ENCODE measurements around the gene RNF19B. TPM values are rescaled to one million over a fixed set of nuclear protein-coding genes. Genes with fewer than 3 reads are reported as not detected.

The RNF19B gene
- total and polyA plus RNA-seq, 2 experiments from 2014 or later: 15.8 to 17.8 TPM

DNA sequence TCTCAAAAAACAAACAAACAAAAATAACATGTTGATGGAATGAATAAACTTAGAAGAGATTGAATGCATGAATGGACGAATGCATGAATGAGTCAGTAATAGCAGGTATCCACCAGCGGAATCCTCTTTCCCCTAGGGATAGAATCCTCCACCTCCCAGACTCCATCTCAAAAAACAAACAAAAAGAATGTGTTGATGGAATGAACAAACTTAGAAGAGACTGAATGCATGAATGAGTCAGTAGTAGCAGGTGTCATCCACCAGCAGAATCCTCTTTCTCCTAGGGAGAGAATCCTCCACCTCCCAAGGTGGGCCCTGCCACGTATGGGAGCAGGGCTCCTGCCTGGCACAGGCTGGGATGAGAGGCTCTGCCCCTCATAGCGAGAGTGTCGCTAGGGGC, 26.8 kb upstream of the RNF19B start:
- H3K4me3 ChIP-seq: no peak overlapping the region
- TF ChIP-seq, protein P1, sequence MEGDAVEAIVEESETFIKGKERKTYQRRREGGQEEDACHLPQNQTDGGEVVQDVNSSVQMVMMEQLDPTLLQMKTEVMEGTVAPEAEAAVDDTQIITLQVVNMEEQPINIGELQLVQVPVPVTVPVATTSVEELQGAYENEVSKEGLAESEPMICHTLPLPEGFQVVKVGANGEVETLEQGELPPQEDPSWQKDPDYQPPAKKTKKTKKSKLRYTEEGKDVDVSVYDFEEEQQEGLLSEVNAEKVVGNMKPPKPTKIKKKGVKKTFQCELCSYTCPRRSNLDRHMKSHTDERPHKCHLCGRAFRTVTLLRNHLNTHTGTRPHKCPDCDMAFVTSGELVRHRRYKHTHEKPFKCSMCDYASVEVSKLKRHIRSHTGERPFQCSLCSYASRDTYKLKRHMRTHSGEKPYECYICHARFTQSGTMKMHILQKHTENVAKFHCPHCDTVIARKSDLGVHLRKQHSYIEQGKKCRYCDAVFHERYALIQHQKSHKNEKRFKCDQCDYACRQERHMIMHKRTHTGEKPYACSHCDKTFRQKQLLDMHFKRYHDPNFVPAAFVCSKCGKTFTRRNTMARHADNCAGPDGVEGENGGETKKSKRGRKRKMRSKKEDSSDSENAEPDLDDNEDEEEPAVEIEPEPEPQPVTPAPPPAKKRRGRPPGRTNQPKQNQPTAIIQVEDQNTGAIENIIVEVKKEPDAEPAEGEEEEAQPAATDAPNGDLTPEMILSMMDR (IDR thresholded peaks at IDR 0.05; ENCODE audit: low read depth, low read length): no peak
- H3K9me3 ChIP-seq (ENCODE audit: low read depth): no peaks in the 10 kb centered on the region
- H3K36me3 ChIP-seq: no peaks in the 10 kb centered on the region
- no peaks in the 10 kb centered on the region for H3K27me3 ChIP-seq
- peaks cover 24% of the 10 kb centered on the region for H3K4me1 ChIP-seq (ENCODE audit: low read depth)
- no peak overlapping the region for H3K27ac ChIP-seq
- no peak for DNase-seq (ENCODE audit: low read depth in 1 of 2, low spot score in 1 of 2)

DNA sequence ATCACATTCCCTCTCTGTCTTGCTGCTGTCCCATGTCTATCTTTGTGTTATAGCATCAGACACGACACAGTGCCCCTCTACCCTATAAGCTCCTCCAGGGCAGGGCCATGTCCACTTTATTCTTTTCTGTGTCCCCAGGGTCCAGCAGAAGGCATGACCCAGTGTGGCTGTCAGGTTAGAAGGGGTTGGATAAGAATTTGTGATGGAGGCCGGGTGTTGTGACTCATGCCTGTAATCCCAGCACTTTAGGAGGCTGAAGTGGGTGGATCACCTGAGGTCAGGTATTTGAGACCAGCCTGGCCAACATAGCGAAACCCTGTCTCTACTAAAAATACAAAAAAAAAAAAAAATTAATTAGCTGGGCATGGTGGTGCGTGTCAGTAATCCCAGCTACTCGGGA, 26.3 kb upstream of the RNF19B start:
- no peak overlapping the region for H3K27ac ChIP-seq
- TF ChIP-seq, protein P1 (IDR thresholded peaks at IDR 0.05; ENCODE audit: low read depth, low read length): no peak

DNA sequence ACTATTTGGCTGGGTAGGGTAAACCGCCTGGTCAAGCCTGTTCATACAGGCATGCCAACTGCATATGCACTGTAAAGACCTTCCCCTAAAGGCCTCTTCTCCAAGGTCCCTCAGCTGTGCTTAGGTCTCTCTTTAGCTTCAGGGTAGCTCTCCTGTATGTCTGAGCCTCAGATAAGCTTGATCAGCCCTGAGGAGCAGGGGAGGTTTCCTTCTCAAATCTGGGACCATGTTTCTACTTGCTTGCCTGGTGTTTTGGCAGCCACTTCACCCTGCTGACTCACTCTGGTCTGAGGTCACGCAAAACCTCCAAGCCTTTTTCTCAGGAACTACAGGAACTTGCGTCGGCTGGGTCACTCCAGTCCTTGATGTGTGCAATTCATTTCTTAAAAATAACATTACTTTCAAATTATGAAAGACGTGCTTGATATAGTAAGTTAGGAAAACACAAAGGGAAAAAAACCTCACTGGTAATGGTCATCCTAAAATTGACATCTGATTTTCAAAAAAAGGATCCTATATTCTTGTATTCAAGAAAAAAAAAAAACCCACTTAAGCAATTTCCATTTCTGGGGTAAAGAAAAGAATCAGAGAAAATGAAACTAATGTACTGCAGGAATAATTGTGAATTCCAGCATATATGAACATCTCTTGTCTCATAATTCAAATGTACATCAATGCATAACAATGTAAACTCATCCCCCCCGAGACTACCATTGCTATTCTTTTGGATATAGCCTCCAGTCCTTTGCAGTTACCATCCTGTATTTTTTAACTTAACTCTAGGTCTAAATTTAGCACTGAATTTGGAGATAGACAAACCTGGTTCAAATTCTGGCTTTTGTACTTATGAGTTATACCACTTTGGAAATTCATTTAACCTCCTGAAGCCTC, 24.8 kb upstream of the RNF19B start:
- H3K4me3 ChIP-seq: no peak overlapping the region

More for the DNA sequence above, 26.3 kb upstream of the RNF19B start:
- Histone ChIP-seq H3K4me1 (ENCODE audit: low read depth) (peaks cover 22% of the 10 kb centered on the region), H3K4me3 (no peak overlapping the region), H3K36me3 (no peaks in the 10 kb centered on the region), H3K27me3 (no peaks in the 10 kb centered on the region), H3K9me3 (ENCODE audit: low read depth) (no peaks in the 10 kb centered on the region)
- DNase-seq (ENCODE audit: low read depth in 1 of 2, low spot score in 1 of 2): no peak

DNA sequence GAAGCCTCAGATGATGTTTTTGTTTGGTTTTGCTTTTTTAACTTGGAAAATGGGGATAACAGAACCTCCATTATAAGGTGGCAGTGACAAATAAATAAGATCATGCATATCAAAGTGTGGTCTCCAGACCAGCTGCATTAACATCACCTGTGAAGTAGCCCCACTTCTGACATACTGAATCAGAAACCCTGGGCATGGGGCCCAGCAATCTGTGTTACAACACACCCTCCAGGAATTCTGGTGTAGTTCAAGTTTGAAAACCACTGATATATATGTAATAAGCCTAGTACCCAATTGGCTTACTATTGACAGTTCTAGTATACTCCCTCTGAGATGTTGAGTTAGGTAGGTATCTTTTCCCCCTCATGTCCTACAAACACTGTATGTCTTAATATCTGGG, 24.1 kb upstream of the RNF19B start:
- H3K4me1 ChIP-seq (ENCODE audit: low read depth): peaks cover 22% of the 10 kb centered on the region
- no peak overlapping the region for H3K4me3 ChIP-seq
- peak in 1 of 2 donors; percentile 77 for DNase-seq (ENCODE audit: low read depth in 1 of 2, low spot score in 1 of 2)
- no peaks in the 10 kb centered on the region for H3K9me3 ChIP-seq (ENCODE audit: low read depth)
- H3K27me3 ChIP-seq: no peaks in the 10 kb centered on the region
- H3K27ac ChIP-seq: peak overlapping the region; percentile 46
- no peaks in the 10 kb centered on the region for H3K36me3 ChIP-seq
- TF ChIP-seq, protein P1 (IDR thresholded peaks at IDR 0.05; ENCODE audit: low read depth, low read length): no peak

More for the DNA sequence above, 24.8 kb upstream of the RNF19B start:
- H3K27ac ChIP-seq: peak overlapping the region; percentile 46
- peaks cover 22% of the 10 kb centered on the region for H3K4me1 ChIP-seq (ENCODE audit: low read depth)
- peak; percentile 27 to 98 for DNase-seq (ENCODE audit: low read depth in 1 of 2, low spot score in 1 of 2)
- H3K27me3 ChIP-seq: no peaks in the 10 kb centered on the region
- H3K9me3 ChIP-seq (ENCODE audit: low read depth): no peaks in the 10 kb centered on the region
- no peaks in the 10 kb centered on the region for H3K36me3 ChIP-seq
- TF ChIP-seq, protein P1 (IDR thresholded peaks at IDR 0.05; ENCODE audit: low read depth, low read length): no peak

DNA sequence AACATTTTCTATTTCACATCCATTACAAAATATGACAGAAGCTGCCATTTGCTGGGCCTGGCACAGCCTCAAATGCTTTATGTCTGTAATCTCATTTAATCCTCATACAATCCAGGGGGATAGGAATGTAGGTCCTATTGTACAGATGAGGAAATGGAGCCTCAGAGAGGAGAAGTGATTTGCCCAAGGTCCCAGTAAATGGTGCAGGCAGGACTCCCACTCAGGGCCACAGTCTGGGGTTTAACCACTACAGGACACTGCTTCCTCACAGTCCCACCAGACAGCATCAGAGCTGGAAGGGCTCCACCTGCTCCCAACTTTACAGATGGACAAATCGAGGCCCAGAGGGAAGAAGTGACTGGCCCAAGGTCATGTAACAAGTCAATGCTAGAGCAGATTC, 20.6 kb upstream of the RNF19B start:
- H3K27me3 ChIP-seq: no peaks in the 10 kb centered on the region
- DNase-seq (ENCODE audit: low read depth in 1 of 2, low spot score in 1 of 2): no peak
- no peak overlapping the region for H3K27ac ChIP-seq
- H3K4me3 ChIP-seq: no peak overlapping the region
- no peaks in the 10 kb centered on the region for H3K36me3 ChIP-seq
- TF ChIP-seq, protein P1 (IDR thresholded peaks at IDR 0.05; ENCODE audit: low read depth, low read length): no peak
- no peaks in the 10 kb centered on the region for H3K9me3 ChIP-seq (ENCODE audit: low read depth)
- H3K4me1 ChIP-seq (ENCODE audit: low read depth): peaks cover 14% of the 10 kb centered on the region
